ENCODE measurements around the gene SDE2. TPM values are rescaled to one million over a fixed set of nuclear protein-coding genes. Genes with fewer than 3 reads are reported as not detected.

SDE2 gene
- polyA plus RNA-seq, 1 donor from 2014 or later, result 18.6 TPM

DNA sequence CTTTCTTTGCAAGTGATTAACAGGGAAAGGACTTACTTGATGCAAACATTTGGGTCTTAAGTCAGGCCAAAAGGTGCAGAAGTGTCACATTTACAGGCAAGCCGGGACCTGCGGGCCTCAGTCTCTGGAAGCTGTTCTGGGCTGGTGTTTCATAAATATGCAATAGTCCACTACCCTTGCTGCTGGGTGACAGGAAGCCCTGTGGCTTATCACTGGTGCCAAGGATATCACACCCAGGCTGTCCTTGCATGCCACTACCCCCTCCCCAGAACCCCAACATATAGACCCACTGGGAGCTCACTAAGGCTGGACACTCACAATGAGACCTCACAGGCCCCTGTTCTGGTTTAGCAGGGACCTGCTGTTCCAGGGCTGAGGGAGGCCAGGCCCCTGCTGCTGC, 54.8 kb downstream of the SDE2 start:
- no peaks in the 10 kb centered on the region for H3K9me3 ChIP-seq (ENCODE audit: low read length)
- H2AFZ ChIP-seq (ENCODE audit: low read depth, low read length), result no peak overlapping the region
- H3K9ac ChIP-seq (ENCODE audit: low read length), result no peak overlapping the region
- H3K27me3 ChIP-seq (ENCODE audit: insufficient read depth, low read depth, low read length), result no peaks in the 10 kb centered on the region
- TF ChIP-seq EP300 (conservative IDR thresholded peaks at IDR 0.05; ENCODE audit: poor library complexity, severe bottlenecking), result no peak
- TF ChIP-seq TAF1 (IDR thresholded peaks at IDR 0.05; ENCODE audit: low read depth), result no peak
- no peak for TF ChIP-seq SMC3 (conservative IDR thresholded peaks at IDR 0.05; ENCODE audit: poor library complexity)
- no peak for TF ChIP-seq EZH2 (IDR thresholded peaks at IDR 0.05; ENCODE audit: borderline replicate concordance, insufficient read depth, low read length, poor library complexity, severe bottlenecking)
- no peak for TF ChIP-seq POLR2AphosphoS5 (IDR thresholded peaks at IDR 0.05)
- TF ChIP-seq MXI1 (conservative IDR thresholded peaks at IDR 0.05; ENCODE audit: poor library complexity, severe bottlenecking), result no peak
- TF ChIP-seq RAD21 (conservative IDR thresholded peaks at IDR 0.05), result no peak
- TF ChIP-seq, protein P1, sequence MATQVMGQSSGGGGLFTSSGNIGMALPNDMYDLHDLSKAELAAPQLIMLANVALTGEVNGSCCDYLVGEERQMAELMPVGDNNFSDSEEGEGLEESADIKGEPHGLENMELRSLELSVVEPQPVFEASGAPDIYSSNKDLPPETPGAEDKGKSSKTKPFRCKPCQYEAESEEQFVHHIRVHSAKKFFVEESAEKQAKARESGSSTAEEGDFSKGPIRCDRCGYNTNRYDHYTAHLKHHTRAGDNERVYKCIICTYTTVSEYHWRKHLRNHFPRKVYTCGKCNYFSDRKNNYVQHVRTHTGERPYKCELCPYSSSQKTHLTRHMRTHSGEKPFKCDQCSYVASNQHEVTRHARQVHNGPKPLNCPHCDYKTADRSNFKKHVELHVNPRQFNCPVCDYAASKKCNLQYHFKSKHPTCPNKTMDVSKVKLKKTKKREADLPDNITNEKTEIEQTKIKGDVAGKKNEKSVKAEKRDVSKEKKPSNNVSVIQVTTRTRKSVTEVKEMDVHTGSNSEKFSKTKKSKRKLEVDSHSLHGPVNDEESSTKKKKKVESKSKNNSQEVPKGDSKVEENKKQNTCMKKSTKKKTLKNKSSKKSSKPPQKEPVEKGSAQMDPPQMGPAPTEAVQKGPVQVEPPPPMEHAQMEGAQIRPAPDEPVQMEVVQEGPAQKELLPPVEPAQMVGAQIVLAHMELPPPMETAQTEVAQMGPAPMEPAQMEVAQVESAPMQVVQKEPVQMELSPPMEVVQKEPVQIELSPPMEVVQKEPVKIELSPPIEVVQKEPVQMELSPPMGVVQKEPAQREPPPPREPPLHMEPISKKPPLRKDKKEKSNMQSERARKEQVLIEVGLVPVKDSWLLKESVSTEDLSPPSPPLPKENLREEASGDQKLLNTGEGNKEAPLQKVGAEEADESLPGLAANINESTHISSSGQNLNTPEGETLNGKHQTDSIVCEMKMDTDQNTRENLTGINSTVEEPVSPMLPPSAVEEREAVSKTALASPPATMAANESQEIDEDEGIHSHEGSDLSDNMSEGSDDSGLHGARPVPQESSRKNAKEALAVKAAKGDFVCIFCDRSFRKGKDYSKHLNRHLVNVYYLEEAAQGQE (IDR thresholded peaks at IDR 0.05; ENCODE audit: borderline replicate concordance), result no peak
- TF ChIP-seq, protein P2, sequence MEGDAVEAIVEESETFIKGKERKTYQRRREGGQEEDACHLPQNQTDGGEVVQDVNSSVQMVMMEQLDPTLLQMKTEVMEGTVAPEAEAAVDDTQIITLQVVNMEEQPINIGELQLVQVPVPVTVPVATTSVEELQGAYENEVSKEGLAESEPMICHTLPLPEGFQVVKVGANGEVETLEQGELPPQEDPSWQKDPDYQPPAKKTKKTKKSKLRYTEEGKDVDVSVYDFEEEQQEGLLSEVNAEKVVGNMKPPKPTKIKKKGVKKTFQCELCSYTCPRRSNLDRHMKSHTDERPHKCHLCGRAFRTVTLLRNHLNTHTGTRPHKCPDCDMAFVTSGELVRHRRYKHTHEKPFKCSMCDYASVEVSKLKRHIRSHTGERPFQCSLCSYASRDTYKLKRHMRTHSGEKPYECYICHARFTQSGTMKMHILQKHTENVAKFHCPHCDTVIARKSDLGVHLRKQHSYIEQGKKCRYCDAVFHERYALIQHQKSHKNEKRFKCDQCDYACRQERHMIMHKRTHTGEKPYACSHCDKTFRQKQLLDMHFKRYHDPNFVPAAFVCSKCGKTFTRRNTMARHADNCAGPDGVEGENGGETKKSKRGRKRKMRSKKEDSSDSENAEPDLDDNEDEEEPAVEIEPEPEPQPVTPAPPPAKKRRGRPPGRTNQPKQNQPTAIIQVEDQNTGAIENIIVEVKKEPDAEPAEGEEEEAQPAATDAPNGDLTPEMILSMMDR (IDR thresholded peaks at IDR 0.05; ENCODE audit: poor library complexity, severe bottlenecking), result no peak
- H3K79me2 ChIP-seq (replicated peaks; ENCODE audit: insufficient read depth, low read length), result no peaks in the 10 kb centered on the region
- no peak overlapping the region for H3K27ac ChIP-seq (ENCODE audit: low read length)
- H3K36me3 ChIP-seq (ENCODE audit: insufficient read depth, low read length), result no peaks in the 10 kb centered on the region
- no peaks in the 10 kb centered on the region for H3F3A ChIP-seq (ENCODE audit: insufficient read depth, low read length, poor library complexity, severe bottlenecking)
- no peaks in the 10 kb centered on the region for H4K20me1 ChIP-seq (ENCODE audit: insufficient read depth)
- H3K9me2 ChIP-seq (ENCODE audit: insufficient read depth, low read length), result no peaks in the 10 kb centered on the region
- no peak overlapping the region for H3K4me3 ChIP-seq (ENCODE audit: low read length)
- no peak overlapping the region for H3K4me2 ChIP-seq (ENCODE audit: low read length)

DNA sequence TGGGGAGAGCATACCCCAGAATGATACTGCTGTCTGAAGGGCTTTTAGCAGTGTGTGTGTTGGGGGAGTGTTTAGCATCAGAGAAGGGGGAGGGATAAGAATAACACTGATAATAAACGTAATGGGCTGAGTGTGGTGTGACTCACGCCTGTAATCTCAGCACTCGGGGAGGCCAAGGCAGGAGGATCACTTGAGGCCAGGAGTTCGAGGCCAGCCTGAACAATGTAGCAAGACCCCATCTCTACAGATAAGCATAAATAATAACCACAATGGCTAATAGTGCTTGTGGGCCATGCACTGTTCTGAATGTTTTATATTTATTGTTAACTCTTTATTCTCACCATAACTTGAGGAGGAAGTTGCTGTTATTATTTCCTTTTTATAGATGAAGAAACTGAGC, 55.6 kb downstream of the SDE2 start:
- Histone ChIP-seq H3K9me3 (ENCODE audit: low read length) (no peaks in the 10 kb centered on the region), H3K79me2 (replicated peaks; ENCODE audit: insufficient read depth, low read length) (no peaks in the 10 kb centered on the region), H3F3A (ENCODE audit: insufficient read depth, low read length, poor library complexity, severe bottlenecking) (no peaks in the 10 kb centered on the region), H3K9me2 (ENCODE audit: insufficient read depth, low read length) (no peaks in the 10 kb centered on the region), H3K9ac (ENCODE audit: low read length) (no peak overlapping the region), H3K27me3 (ENCODE audit: insufficient read depth, low read depth, low read length) (no peaks in the 10 kb centered on the region), H3K4me3 (ENCODE audit: low read length) (no peak overlapping the region), H3K36me3 (ENCODE audit: insufficient read depth, low read length) (no peaks in the 10 kb centered on the region), H3K27ac (ENCODE audit: low read length) (no peak overlapping the region), H3K4me2 (ENCODE audit: low read length) (no peak overlapping the region), H2AFZ (ENCODE audit: low read depth, low read length) (no peak overlapping the region), H4K20me1 (ENCODE audit: insufficient read depth) (no peaks in the 10 kb centered on the region)
- TF ChIP-seq MXI1 (conservative IDR thresholded peaks at IDR 0.05; ENCODE audit: poor library complexity, severe bottlenecking) (no peak), RAD21 (conservative IDR thresholded peaks at IDR 0.05) (no peak), TAF1 (IDR thresholded peaks at IDR 0.05; ENCODE audit: low read depth) (no peak), SMC3 (conservative IDR thresholded peaks at IDR 0.05; ENCODE audit: poor library complexity) (no peak), POLR2AphosphoS5 (IDR thresholded peaks at IDR 0.05) (no peak)
- TF ChIP-seq, protein P2 (IDR thresholded peaks at IDR 0.05; ENCODE audit: poor library complexity, severe bottlenecking), result no peak
- TF ChIP-seq, protein P1 (IDR thresholded peaks at IDR 0.05; ENCODE audit: borderline replicate concordance), result no peak
